Measurements from ENCODE around the gene ZP1. TPM values are rescaled to one million over a fixed set of nuclear protein-coding genes. Genes with fewer than 3 reads are reported as not detected.

The ZP1 gene
- total RNA-seq, 1 donor from 2014 or later: not detected

DNA sequence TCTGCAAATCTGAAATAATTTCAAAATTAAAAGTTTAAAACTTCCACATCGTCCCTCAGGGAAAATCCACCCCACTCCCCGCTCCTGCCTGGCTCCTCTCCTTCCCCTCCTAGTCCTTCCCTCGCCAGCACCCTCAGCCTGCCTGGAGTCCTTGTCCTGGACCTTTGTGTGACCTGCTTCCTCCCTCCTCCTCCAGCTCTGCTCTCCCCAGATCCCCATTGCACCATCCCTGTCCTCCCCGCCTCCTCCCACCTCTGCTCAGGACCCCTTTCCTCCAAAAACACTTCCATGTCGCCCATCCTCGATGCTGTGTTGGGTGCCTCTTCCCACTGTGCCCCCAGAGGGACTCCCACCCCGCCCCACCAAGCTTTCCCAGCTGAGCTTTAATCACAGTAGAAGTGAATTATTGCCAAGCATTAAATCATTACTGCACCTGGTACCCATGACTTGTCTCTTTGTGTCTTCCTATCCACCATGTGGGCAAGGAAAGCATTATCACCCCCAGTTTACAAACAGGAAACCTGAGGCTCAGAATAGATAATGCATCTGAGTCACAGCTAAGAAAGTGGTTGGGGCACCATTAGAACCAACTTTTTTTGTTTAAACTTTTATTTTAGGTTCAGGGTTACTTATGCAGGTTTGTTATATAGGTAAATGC, 2.4 kb upstream of the ZP1 start:
- no peak for DNase-seq (ENCODE audit: low read depth)
- H3K27me3 ChIP-seq (ENCODE audit: control insufficient read depth, insufficient read depth, low read length): no peaks in the 10 kb centered on the region
- no peak overlapping the region for H3K4me3 ChIP-seq (ENCODE audit: low read depth, low read length)
- H3K36me3 ChIP-seq (ENCODE audit: control insufficient read depth, insufficient read depth, low read length): no peaks in the 10 kb centered on the region
- TF ChIP-seq, protein P1, sequence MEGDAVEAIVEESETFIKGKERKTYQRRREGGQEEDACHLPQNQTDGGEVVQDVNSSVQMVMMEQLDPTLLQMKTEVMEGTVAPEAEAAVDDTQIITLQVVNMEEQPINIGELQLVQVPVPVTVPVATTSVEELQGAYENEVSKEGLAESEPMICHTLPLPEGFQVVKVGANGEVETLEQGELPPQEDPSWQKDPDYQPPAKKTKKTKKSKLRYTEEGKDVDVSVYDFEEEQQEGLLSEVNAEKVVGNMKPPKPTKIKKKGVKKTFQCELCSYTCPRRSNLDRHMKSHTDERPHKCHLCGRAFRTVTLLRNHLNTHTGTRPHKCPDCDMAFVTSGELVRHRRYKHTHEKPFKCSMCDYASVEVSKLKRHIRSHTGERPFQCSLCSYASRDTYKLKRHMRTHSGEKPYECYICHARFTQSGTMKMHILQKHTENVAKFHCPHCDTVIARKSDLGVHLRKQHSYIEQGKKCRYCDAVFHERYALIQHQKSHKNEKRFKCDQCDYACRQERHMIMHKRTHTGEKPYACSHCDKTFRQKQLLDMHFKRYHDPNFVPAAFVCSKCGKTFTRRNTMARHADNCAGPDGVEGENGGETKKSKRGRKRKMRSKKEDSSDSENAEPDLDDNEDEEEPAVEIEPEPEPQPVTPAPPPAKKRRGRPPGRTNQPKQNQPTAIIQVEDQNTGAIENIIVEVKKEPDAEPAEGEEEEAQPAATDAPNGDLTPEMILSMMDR (IDR thresholded peaks at IDR 0.05; ENCODE audit: insufficient read depth, low read length, poor library complexity, severe bottlenecking): no peak

GRCh38 chr11:60867871-60868681, 734 bp downstream of the ZP1 start:
- H3K27me3 ChIP-seq (ENCODE audit: control insufficient read depth, insufficient read depth, low read length): no peaks in the 10 kb centered on the region
- no peak for DNase-seq (ENCODE audit: low read depth)
- TF ChIP-seq, protein P1 (IDR thresholded peaks at IDR 0.05; ENCODE audit: insufficient read depth, low read length, poor library complexity, severe bottlenecking): no peak
- no peak overlapping the region for H3K4me3 ChIP-seq (ENCODE audit: low read depth, low read length)
- H3K36me3 ChIP-seq (ENCODE audit: control insufficient read depth, insufficient read depth, low read length): no peaks in the 10 kb centered on the region

DNA sequence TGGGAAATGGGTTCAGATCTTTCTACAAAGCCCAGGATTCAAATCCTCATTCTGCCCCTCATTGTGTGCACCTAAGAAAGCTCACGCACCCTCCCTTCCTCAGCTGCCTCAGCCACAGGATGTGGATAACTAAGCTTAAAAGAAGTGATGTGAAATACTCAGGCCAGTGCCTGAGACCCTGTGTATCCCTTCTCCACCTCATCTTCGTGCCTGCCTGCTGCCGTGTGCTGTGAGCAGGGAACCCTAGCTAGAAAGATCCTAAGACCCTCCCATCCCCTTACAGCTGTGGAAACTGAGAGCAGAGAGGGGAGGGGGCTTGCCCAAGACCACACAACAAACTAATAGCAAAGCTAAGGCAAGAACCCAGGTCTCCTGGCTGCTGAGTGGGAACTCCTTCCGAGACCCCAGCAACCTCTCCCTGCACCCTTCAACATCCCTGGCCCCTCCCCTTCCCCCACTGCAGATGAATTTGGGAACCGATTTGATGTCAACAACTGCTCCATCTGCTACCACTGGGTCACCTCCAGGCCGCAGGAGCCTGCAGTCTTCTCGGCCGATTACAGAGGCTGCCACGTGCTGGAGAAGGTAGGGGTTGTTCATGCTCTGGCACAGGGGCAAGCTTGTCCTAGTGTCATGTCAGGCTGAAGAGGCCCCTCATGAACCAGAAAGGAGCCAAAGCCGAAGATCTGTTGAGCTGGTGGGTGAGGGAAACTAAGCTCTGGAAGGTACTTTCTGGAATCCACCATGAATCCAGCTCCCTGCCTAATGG, 1.5 kb downstream of the ZP1 start:
- Histone ChIP-seq H3K4me3 (ENCODE audit: low read depth, low read length) (no peak overlapping the region), H3K36me3 (ENCODE audit: control insufficient read depth, insufficient read depth, low read length) (no peaks in the 10 kb centered on the region), H3K27me3 (ENCODE audit: control insufficient read depth, insufficient read depth, low read length) (no peaks in the 10 kb centered on the region)
- DNase-seq (ENCODE audit: low read depth): no peak
- TF ChIP-seq, protein P1 (IDR thresholded peaks at IDR 0.05; ENCODE audit: insufficient read depth, low read length, poor library complexity, severe bottlenecking): no peak

- Histone ChIP-seq H3K27me3 (ENCODE audit: control insufficient read depth, insufficient read depth, low read length) (no peaks in the 10 kb centered on the region), H3K36me3 (ENCODE audit: control insufficient read depth, insufficient read depth, low read length) (no peaks in the 10 kb centered on the region), H3K4me3 (ENCODE audit: low read depth, low read length) (no peak overlapping the region)
- DNase-seq (ENCODE audit: low read depth): no peak
- TF ChIP-seq, protein P1 (IDR thresholded peaks at IDR 0.05; ENCODE audit: insufficient read depth, low read length, poor library complexity, severe bottlenecking): no peak
Measured at GRCh38 chr11:60869451-60869825, 2.1 kb downstream of the ZP1 start.

GRCh38 chr11:60870276-60870675, 2.9 kb downstream of the ZP1 start:
- Histone ChIP-seq H3K27me3 (ENCODE audit: control insufficient read depth, insufficient read depth, low read length) (no peaks in the 10 kb centered on the region), H3K4me3 (ENCODE audit: low read depth, low read length) (no peak overlapping the region), H3K36me3 (ENCODE audit: control insufficient read depth, insufficient read depth, low read length) (no peaks in the 10 kb centered on the region)
- DNase-seq (ENCODE audit: low read depth): no peak
- TF ChIP-seq, protein P1 (IDR thresholded peaks at IDR 0.05; ENCODE audit: insufficient read depth, low read length, poor library complexity, severe bottlenecking): no peak
